SU-DHL-6 (cell line): ENCODE measurements around the gene RAPGEF4.

Experiments used
- EZH2phosphoT487 ChIP-seq: fragments of 200-600 bp; sonication (generic), shearing (Covaris generic); conservative IDR thresholded peaks from 2 replicates; pipeline ENCODE4 v1.6.1; 2018; ENCODE audit warnings: mild to moderate bottlenecking, antibody characterized with exemption, low read length, moderate library complexity, mixed read lengths
- TF ChIP-seq, protein P1 (sequence below): fragments of 200-600 bp; sonication (generic); IDR thresholded peaks from one replicate; pipeline ENCODE4 v1.5.1; 2017; ENCODE audit warnings: antibody characterized with exemption, mild to moderate bottlenecking, low read length, moderate library complexity; ENCODE audit not compliant: insufficient read depth, poor library complexity, severe bottlenecking

DNA sequence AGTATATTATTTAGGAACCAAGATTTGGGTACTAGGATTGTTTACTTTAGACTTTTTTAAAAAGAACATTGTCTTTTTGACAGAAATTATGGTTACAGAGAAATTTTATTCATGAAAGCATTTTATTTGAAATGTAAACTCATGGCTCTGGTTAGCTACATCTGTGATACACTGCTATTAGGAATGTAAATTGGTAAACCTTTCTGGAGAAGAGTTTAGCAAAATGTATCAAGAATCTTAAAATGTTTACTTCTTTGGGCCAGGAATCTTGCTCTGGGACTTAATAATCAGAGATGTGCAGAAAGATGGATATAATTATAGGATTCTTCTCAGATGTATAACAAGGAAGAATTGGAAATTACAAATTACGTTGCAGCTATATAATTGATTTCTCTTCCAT is 359.7 kb downstream of the RAPGEF4 start:
- TF ChIP-seq, protein P1, sequence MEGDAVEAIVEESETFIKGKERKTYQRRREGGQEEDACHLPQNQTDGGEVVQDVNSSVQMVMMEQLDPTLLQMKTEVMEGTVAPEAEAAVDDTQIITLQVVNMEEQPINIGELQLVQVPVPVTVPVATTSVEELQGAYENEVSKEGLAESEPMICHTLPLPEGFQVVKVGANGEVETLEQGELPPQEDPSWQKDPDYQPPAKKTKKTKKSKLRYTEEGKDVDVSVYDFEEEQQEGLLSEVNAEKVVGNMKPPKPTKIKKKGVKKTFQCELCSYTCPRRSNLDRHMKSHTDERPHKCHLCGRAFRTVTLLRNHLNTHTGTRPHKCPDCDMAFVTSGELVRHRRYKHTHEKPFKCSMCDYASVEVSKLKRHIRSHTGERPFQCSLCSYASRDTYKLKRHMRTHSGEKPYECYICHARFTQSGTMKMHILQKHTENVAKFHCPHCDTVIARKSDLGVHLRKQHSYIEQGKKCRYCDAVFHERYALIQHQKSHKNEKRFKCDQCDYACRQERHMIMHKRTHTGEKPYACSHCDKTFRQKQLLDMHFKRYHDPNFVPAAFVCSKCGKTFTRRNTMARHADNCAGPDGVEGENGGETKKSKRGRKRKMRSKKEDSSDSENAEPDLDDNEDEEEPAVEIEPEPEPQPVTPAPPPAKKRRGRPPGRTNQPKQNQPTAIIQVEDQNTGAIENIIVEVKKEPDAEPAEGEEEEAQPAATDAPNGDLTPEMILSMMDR, result no peak
- no peak for TF ChIP-seq EZH2phosphoT487
